ENCODE data around the gene ACOT9.
"Not testable (repeated sequence)": the region's sequence is repeated elsewhere in the genome, so short reads cannot be mapped to it uniquely, and the experiment has no call there.

ACOT9 gene

DNA sequence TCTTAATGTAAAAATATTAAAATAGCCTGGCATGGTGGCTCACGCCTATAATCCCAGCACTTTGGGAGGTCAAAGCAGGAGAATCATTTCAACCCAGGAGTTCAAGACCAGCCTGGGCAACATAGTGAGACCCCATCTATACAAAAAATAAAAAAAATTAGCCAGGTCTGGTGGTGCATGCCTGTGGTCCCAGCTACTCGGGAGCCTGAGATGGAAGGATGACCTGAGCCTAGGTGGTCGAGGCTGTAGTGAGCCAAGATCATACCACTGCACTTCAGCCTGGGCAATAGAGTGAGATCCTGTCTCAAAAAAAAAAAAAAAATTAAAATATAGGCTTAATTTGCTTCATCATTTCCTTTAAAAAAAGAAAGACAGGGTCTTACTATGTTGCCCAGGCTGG is 66.6 kb downstream of the ACOT9 start:
- not testable (repeated sequence) for DNase-seq

DNA sequence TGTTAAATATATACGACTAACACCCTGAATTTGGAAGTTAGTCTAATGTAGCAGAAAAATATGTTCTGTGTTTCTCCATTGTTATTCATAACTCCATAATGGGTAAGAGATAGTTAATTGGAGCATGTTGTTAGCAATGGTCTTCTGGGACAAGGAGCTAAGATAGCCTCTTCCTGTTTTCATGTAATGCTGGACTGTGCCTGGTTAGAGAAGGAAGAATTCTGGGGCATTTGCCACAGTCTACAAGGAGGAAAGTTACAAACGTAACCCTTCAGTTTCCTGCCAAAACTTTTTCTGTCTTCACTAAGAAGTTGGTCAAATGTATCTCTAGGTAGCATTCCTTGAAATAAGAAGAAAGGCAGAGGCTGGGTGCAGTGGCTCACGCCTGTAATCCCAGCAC is 70.0 kb downstream of the ACOT9 start:
- no peak for DNase-seq

DNA sequence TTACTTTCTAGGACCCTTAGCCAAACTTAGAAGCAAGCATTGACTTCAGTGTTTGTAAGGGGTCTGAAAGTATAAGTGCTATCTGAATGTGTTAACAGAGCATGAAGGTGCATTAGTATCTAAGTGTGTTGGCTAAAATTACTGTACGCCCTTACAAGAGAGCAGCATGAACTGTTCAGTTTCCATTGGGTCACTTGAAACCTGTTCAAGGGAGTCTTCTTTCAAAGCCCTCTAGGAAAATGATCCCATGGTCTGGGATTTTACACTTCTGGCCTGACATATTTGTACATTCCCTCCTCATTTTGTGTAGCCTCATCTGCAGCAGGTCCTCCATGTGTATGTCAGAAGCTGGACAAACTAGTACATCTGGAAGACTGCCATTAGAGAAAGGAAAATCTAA is 72.5 kb downstream of the ACOT9 start:
- DNase-seq = no peak

DNA sequence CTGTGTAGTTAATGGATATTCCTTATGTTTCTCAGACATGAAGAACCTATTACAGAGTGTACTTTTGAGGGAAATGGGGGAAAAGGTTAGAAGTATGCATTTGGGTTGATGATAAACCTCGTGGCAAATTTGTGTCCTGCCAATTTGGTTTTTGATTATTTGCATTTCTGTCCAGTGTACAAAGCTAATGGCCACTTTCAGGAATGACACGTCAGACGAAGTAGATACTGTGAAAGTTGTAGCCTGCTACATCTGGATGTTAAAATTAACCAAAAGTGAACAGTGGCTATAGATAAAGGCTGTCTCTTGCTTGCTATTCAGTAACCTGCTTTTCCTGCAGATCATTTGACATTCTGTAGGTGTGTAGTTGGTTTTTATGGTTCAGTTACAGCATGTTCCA is 74.7 kb downstream of the ACOT9 start:
- no peak for DNase-seq

DNA sequence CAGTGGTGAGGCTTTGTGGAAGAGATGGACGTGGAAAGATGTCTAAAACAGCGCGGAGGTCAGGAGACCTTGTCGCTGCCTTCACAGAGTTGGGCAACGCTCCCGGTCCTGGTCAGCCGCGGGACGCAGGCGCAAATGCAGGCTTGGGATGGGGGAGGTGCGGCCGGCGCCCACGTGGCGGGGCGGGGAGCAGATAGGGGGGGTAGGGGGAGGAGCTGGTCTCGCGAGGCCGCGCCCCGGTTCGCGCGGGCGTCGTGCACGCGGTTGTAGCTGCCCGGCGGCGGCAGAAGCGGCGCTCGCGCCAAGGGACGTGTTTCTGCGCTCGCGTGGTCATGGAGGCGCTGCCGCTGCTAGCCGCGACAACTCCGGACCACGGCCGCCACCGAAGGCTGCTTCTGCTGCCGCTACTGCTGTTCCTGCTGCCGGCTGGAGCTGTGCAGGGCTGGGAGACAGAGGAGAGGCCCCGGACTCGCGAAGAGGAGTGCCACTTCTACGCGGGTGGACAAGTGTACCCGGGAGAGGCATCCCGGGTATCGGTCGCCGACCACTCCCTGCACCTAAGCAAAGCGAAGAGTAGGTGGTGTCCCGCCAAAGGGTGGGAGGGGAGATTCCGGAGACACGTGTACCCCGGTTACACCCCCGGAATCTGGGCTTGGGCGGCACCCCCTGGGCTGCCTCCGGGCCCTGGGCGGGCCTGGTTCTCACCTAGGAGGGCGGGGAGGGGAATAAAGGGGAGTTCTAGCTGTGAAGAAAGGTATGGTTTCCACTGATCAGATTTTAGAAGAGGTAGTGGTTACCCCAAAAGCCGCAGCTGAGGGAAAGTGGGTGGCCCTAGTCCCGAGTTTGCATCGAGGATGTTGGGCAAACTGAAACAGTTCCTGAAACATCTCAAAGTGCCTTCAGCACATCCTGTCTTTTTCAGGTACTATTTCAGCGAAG is 75.6 kb downstream of the ACOT9 start, which contains the start of gene PRDX4:
PRDX4 (plus strand) TSS at position 255 of the 939 bp plus-strand sequence; CDS start at position 333, 78 bp downstream.
- DNase-seq = peak; percentile 62

DNA sequence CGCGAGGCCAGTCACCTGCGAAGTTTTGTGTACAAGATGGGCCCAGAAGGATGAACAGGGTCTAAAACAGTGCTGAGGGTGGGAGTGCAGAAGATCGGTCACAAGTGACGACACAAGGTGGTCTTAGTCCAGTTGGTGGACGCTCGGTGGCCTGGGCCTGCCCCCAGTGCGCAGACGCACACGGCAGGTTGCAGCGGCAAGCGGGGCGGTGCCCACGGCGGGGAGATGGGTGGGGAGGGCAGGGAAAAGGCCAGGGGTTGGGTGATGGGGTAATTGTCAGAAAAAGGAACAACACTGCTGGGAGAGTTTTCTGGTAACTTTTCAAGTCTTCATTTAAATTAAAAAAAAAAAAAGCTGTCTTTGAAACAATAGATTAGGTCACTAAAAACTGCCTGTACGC is 76.8 kb downstream of the ACOT9 start:
- no peak for DNase-seq

DNA sequence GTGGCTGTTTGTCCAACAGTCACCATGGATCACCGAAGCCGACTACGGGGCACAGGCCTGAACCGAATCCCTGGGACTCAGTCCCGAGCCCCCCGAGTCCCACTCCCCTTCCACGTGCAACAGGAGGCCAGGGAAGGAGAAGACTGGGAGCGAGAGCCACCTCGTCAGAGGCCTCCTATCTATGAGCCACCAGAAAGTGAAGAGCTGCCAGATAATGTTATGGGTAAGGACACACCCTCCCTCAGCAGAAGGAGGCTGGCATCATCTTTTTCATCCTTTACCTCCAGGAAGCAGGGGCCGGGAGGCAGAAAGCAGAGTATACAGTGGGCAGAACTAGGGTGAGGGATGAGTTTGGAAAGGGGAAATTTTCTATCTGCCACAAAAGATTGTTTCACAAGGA is 78.6 kb downstream of the ACOT9 start:
- no peak for DNase-seq

DNA sequence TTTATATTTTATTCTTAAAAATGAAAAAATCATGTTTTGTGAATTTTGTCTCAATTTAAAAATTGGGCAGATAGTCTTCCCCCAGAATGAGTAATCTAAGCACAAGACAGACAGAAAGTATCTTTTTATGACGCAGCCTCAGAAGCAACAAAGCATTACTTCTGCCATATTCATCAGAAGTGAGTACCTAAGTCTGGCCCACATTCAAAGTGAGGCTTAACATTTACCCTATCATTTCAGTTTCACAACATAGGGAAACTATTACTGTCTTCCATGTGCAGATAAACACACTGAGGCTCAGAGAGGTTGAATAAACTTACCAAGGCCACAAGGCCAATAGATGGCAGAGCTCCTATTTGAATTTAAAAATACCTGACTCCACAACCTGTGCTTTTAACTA is 80.2 kb downstream of the ACOT9 start:
- DNase-seq = no peak

DNA sequence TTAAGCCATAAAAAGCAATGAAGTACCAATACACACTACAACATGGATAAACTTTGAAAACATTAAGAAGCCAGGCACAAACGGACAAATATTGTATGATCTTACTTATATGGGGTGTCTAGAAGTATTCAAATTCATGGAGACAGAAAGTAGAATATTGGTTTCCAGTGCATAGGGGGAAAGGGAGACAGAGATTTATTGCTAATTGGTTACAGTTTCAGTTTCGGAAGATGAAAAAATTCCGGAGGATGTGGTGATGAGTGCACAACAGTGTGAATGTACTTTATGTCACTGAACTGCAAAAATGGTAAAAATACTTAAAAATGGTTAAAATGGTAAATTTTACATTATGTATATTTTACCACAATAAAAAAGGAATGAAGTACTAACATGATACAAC is 80.9 kb downstream of the ACOT9 start:
- DNase-seq = no peak

DNA sequence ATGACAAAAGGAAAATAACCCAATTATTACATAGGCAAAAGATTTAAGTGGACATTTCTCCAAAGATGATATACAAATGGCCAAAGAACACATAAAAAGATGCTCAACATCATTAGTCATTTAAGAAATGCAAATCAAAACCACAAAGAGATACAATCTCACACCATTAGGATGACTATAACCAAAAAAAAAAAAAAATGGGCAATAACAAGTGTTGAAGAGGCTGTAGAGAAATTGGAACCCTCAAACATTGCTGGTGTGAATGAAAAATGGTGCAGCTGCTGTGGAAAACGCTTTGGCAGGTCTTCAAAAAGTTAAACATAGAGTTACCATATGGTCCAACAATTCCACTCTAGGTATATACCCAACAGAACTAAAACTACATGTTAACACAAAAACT is 81.4 kb downstream of the ACOT9 start:
- DNase-seq = no peak

DNA sequence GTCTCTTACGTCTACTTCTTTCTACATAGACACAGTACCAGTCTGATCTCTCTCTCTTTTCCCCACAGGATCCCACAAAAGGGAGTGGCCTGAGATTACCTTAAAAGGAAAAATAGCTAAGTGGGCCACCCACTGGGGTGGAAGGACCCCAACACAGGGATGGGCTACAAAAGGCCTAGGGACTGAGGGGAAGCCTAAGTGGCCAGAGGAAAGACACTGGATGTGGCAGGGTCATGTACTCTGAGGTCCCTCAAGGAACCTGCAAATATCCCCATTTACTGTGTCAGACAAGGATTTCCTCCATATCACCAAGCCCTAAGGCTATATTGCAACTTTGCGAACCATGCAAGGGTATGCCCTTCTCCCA is 82.3 kb downstream of the ACOT9 start:
- DNase-seq = no peak

DNA sequence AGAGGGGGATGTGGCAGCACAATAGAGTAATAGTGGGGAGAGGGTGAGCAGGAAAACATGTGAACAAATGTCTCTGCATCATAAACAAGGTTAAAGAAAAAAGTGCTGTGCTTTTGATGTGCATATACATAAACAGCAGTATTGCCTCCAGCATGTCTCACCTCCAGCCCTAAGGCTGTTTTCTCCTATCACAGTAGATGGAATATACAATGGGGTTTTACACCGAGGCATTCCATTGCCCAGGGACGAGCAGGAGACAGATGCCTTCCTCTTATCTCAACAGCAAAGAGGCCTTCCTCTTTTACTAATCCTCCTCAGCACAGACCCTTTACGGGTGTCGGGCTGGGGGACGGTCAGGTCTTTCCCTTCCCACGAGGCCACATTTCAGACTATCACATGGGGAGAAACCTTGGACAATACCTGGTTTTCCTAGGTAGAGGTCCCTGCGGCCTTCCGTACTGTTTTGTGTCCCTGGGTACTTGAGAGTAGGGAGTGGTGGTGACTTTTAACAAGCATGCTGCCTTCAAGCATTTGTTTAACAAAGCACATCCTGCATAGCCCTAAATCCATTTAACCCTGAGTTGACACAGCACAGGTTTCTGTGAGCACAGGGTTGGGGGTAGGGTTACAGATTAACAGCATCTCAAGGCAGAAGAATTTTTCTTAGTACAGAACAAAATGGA is 82.9 kb downstream of the ACOT9 start:
- DNase-seq = not testable (repeated sequence)

DNA sequence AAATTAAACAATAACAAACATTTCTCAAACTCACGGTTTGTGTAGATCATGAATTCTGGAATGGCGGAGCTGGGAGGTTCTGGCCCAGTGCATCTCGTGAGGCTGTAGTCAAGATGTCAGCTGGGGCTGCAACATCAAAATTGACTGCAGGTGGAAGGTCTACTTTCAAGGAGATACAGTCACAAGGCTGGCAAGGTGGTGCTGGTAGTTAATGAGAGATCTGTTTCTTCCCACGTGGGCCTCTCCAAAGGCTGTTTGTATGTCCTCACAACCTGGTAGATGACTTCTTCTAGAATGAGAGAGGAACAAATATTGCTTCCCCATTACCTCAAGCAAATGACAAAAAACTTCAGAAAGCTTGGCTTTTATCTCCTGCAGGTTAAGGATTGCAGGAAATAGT is 83.7 kb downstream of the ACOT9 start:
- DNase-seq = no peak

DNA sequence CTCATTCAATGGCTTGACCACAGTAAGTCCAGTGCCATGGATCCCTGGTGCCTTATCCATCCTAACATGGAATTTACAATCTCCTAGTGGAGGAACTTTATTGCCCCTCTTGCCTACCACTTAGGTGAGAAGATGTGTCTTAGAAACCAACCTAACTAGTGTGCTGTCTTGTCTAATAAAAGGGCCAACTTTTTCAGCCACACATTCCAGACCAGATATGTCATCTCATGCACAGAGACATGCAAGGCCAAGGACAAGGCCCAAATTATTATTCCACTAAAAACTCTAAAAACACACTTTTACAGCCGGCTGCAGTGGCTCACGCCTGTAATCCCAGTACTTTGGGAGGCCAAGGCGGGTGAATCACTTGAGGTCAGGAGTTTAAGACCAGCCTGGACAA is 86.4 kb downstream of the ACOT9 start:
- DNase-seq = no peak

DNA sequence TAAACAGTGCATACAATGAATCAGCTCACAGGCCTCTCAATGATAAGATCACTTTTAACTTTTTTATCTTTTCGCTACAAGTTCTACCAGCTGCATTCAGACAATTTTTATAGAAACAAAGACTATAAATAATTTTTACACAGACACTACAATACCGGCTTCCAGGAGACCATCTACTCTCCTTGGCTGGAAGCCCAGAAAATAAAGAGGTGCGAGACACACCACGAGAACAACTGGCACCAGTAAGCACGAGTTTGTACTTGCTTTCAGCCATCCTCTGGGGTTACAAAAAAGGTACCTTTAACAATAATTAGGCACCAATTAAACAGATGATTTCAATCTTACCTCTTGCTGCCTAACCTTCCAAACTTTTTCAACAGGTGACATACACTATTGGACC is 87.0 kb downstream of the ACOT9 start:
- no peak for DNase-seq

Data from activated gamma-delta T cell (primary cell).